CD4-positive, alpha-beta T cell treated with Interleukin-4 for 4 hours (primary cell): Measurements from ENCODE around the gene FRAS1.
"Not testable (repeated sequence)": the region's sequence is repeated elsewhere in the genome, so short reads cannot be mapped to it uniquely, and the experiment has no call there.

Experiments used
- DNase-seq: peaks from one replicate; pipeline ENCODE4 v3.0.0-alpha.2; 2020

The FRAS1 gene

DNA sequence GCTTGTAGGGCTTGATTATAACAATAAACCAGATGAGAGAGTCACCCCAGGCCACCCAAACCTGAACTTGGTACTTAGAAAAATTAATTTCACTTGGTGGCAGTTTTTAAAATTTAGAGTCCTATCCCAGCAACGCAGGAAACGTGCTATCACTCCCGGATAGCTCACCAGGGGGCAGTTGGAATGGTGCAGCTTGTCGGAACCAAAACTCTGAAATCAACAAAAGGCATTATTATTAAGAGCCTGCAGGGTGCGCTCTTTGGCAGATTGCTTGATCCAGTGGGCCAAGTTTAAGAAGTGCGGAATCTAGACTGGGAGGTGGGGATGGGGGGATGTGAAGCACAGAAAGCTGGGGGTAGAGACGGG lies 2.4 kb downstream of the FRAS1 start:
- no peak for DNase-seq

DNA sequence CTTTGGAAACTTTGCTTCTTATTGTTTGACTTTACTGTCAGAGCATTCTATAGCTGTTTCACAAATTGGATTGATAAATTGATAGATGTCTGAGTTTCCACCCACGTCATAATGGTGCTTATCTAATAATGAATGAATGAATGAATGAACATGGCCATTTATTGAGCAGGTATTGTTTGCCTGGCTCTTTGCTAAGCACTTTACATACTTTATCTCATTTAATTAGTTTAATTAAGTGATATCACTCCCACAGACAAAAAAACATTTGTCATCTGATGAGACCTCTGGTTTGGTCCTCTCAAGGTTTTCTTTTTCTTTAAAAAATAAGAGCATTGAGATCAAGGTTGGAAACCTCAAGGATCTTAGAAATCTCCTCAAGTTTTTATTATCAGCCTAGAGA lies 2.8 kb downstream of the FRAS1 start:
- DNase-seq: no peak

DNA sequence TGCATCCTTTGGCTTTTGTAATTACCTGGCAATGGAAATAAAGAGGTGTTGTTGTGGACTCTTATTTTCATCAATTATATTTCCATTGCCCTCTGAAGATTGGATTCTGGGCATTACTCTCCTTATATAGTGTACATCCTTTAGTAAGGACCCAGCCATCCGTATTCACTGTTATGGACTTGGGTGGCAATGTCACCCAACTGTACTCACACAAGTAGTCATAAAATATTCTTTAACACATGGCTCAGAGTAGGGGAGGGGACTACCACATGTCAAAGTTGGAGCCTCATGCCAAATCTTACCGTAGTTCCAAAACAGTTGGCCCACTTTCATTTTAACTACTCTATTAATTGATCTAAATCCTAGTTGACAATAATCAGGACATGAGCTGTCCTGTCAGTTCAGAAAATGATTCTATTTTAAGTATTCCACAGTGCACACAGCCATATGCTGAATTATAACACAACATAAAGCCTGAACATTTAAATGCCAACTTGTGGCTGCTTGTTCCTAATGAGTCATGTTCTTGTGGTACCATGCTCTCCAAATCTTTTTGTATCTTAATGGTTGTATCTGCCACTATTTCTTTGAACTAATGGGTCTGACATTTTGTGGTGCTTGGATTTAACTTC lies 4.9 kb downstream of the FRAS1 start:
- no peak for DNase-seq

DNA sequence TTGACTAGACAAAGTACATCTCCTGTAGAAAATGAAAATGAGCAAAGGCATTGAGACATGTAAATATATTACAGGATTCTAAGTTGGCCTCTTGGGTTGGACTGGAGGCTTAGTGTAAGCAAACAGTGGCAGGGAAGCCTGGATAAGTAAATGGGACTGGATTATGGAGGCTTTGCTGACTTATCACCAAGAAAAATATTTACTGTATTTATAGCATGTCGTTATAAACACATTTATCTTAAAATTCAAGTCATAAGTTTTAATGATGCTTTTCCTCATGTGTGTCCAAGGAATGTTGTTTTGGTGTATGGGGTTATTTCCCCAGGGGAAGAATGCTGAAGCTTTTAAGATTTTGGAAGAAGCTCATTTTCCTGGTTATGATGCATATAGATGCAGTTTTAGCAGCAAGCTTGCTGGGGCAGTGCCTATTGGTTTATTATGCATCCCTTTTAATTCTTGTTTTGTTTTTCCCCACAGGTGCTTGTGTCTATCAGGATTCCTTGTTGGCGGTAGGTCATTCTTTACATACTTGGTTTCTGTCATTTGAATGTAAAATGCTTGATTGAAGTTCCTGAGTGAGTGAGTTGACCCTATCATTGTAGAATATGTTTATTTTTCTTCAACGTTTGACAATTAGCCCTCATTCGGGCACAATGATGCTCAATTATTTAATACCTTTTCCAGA lies 8.5 kb downstream of the FRAS1 start:
- no peak for DNase-seq

DNA sequence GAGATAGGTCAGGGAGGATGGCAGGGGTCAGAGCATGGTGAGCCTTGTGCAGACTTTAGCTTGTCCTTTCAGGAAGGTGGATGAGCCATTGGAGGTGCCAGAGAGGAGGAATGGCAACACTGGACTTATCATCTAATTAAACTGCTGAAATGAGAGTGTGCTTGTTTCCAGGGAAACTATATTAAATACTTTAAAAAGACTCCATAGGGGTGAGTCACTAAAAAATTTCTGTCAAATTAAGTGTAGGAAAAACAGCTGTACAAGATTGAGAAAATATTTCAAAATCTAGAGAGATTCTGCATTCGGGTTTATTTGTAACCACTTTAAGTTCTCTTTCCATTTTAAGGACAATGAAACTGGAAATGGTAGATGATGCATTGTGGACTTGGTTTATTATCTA lies 11.4 kb downstream of the FRAS1 start:
- no peak for DNase-seq

DNA sequence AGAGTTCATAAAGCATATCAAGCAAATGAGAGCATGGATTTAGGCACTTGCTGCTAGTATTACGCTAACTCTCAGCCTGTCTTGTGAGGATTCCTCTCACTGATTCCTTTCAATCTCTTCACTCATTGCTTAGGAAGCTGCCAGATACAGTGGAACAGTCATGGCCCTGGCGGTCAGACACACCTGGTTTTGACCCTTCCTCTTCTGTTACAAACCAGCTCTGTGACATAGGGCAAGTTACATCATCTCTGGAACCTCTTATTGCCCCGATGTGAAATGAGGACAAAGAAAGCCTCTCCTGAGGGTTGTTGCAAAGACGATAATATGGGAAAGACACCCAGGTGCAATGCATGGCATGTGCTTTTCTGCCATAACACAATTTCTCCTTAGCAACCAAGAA lies 12.2 kb downstream of the FRAS1 start:
- DNase-seq: no peak

DNA sequence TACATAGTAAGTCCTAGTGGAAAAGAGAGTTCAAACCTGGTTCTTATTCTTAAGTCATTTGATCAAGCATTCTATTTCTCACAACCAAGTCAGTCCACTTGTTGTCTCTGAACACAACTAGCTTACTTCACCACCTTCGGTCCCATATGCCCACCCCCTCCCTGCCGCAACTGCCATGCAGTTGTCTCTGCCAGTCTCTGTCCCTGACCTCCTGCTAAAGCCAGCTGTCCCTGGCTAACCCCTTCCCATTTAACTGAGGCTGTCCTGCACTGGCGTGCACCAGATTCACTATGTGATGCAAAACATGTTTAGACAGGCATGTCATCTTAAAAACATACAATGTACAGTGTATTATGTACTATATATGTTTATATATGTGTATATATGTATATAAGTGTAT lies 12.7 kb downstream of the FRAS1 start:
- no peak for DNase-seq

DNA sequence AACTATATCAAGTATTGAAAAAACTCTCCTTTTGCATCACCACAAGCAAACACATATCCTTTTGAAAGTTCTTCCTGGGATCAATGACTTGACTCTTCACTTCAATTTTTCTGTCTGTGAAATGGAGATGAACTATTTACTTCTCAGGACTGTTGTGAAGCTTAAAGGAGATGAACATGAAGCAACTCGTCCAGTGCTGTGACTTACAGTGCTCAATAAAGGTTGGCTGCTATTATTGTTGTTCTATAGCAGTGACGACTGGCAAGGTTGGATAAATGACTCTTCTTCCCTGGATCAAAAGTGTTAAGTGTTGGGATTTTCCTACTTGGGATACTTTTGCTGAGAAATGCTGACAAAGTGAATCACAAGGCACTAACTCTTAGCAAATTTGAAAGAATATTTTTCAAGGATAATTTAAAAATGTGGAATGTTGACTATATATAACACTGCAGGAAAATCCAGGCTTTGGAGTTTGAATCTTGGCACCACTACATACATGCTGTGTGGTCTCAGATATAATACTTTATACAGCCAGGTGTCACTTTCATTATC lies 13.7 kb downstream of the FRAS1 start:
- DNase-seq: no peak

DNA sequence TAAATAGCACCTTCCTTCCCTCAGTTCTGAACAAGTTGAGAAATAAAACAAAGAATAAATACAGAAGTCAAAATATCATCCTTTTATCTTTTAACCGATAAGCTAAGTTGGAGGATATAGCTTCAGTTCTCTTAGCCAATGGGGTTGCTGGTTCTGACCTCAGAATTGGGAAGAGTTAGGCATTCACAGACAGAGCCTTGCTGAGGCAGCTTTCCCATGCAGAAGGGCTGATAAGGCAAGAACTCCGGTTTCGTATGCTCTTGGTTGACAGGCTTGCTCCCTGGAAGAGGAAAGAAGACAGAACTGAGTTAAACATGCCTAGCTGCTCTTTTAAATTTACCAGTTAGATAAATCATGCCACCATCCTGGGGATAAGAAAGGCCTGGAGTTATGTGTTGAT lies 17.6 kb downstream of the FRAS1 start:
- no peak for DNase-seq

DNA sequence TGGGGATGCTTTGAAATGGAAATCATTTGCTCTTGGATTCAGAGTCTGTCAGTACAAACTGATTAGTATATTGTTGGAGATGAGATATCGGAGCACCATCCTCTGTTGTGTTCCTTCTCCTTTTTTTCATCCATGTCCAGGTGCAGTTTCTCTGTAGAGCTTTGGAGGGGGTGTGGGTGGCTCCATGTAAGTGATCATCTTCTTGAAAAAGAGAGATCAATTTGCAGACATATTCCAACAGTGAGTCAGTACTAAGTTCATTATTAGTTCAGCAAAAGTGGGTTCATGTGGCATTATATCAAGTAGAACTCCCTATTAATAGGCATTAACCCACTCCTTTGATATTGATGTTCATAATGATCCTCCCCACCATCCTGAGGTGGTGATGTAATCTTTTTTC lies 18.9 kb downstream of the FRAS1 start:
- no peak for DNase-seq

DNA sequence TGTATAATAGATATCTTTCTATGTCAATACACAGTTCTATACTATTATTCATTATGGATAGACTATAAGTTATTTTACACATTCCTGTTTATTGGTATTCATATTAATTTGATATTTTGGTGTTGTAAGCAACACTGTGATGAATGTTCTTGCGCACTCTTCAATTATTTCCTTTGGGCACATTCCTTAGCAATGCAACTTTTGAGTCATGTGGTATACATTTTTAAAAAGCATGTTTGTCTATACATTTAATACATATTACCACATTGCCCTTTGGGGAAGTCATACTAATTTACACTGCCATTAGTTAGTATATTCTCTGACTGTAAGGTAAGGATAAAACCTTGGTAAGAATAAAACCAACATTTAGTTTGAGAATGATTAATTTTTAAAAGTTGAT lies 21.0 kb downstream of the FRAS1 start:
- DNase-seq: no peak

DNA sequence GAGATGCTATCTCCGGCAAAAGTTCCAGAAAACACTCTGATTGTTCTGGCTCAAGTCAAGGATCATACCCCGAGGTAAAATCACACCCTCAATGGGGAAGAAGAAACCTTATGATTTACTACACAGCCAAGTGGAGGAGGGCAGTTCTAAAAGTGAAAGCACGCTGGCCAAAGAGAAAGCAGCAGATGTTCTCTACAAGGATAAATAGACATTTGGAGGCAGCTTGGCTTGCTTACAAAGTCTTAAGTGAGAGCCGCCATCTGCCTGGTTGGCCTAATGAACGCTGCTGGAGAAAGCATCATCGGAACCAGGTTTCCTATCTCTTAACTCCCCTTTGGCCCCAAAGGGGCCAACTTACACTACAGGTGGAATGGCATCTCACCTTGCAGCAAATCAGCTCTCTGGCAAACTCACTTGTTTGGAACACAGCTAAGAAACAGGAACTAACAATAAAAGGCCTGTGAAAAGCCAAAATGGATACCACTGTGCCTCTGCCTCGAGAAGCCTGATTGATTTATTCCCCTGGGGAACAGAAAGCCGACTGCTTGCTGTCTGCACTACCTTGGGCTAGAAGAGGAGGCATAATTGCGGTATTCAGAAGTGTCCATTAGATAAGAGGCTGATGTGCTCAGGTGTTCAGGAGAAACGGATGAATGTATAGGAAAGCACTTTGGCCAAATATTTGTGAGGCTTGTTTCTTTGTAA lies 22.8 kb downstream of the FRAS1 start:
- no peak for DNase-seq

DNA sequence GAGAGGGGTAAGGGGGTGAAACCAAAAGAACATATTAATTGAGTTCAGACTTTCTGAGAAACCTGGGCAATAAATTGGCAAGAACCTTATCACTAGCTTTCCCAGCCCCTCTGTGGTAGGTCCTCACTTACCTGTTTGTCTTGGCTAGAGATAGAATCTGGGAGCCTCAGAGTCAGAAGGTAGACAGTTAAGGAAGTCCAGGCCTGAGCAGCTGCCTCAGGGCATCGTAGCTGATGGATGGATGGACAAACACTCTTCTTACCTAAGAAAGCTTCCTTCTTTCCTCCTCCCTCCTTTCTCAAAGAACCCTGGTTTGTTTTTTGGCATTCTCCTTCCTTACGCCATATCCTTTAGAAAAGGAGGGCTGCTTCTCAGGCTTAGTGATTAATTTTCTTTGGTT lies 24.4 kb downstream of the FRAS1 start:
- no peak for DNase-seq

DNA sequence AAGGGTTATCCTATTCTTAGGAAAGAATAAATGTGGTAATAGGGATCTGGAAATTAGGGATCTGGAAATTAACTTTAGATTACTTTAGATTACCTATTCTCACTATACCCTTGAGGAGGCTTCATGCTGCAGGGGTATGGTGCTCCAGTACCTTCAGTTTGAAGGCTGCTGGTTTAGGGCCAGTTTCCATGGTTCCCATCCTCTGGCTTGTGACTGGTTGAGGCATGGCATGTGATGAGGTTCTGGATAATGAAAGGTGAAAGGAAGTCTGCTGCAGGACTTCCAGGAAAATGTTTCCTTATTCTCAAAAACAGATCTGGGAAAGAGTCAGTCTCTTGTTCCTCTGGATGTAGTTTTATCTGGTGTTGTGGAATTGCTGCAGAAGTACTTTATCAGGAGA lies 25.9 kb downstream of the FRAS1 start:
- no peak for DNase-seq

DNA sequence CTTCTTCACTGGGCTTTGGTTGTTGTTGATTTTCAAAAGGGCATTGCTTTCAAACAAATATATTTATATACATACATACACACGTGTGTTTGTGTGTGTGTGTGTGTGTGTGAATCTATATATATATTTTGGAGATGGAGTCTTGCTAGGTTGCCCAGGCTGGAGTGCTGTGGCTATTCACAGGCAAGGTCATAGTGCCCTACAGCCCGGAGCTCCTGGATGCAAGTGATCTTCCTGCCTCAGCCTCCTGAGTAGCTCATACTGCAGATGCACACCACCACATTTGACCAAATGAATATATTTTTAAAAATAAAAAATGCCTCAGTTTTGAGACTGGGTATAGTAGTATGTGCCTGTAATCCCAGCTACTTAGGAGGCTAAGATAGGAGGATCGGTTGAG lies 34.4 kb downstream of the FRAS1 start:
- DNase-seq: no peak

DNA sequence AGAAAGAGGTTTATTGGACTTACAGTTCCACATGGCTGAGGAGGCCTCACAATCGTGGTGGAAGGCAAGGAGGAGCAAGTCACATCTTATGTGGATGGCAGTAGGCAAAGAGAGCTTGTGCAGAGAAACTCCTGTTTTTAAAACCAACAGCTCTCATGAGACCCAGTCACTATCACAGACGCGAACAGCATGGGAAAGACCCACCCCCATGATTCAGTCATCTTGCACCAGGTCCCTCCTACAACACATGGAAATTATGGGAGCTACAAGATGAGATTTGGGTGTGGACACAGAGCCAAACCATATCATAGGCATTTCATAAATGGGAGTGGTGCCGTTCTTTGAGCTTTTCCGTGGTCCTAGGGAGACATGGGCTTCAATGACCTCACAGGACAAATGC lies 35.2 kb downstream of the FRAS1 start:
- DNase-seq: not testable (repeated sequence)

DNA sequence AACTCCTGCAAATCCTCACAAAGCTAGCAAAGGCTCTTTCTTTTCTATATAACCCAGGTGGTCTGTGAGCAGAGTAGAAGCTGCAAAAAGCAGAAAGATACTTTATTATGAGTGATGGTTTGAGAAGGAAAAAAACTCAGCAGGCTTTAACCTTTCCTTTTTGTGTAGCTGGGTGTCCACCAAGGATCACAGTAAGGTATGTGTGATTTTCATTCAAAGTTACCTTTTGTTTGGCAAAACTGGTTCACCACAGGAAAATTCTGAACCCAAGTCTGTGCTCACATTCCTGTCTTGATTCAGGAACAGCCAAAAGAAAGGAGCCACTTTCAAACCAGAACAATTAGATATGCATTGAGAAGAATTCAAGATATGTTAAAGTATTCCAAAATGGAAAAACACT lies 35.7 kb downstream of the FRAS1 start:
- DNase-seq: no peak

DNA sequence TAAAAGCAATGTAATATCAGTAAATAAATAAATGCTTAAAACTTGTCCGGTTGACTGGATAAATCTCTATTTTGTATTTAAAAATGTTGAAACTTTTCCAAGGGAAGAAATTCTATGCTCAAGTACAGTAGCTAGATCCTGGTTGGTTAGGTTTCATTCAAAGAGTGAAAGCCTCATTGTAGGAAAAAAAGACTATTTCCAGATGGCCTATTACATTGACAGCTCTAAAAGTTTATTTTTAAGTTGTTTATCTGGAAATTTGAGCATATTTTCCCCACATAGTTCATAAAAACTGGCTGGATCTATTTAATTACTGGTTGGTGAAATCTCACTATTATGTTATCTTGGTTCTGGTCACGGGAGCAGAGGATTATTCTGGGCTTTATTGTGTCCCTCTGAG lies 38.0 kb downstream of the FRAS1 start:
- no peak for DNase-seq

DNA sequence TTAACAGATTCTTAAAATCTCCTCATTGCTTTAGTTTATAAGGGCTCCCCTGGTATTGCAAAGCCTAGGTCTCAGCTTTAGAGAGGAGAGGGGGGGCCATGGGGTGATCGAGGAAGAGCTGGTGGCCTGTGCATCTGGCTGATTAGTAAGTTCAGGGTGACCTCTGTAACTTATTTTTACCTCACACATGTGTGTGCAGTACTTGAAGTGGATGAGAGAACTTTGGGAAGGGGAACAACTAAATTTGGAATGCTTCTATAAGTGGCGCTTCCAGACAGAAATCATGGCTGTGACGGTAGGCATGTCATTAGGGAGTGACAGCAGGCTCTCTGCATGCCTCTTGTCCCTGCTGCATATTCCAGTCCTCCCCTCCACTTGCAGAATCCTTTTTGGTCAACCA lies 41.9 kb downstream of the FRAS1 start:
- no peak for DNase-seq

DNA sequence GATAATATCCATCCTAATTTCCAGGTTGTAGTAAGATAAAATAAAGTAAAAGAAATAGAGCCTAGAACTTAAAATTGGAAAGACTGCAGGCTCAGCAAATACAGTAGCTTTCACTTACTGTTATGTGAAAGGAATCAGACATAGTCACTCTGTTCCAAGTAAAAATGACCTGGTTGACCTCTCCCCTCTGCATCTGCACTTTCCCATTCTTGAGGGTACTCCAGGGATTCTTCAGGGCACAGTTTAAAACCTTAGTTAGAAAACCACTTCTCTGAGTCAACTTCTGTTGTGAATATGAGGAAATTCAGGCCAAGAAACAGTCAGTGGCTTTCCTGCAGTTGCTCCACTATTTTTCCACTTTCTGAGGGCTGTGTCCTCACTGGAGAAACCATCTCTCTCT lies 42.9 kb downstream of the FRAS1 start:
- DNase-seq: no peak

DNA sequence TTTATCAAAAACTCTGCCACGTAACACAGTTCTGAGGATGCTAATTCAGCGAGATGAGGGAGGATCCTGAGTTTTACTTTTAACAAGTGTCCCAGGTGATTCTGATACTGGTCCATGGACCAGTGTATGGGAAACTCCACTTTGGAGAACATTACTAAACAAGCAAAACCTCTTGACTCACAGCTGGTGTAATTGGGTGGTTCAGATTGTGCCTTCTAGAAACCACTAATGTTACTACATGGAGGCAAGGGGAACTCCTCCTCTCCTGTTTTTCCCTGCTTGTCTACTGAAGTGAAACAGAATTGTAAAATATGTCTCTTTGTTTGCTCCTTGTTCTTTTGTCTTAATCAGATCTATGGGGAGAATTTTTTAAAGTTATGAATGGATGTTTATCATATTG lies 62.6 kb downstream of the FRAS1 start:
- no peak for DNase-seq

DNA sequence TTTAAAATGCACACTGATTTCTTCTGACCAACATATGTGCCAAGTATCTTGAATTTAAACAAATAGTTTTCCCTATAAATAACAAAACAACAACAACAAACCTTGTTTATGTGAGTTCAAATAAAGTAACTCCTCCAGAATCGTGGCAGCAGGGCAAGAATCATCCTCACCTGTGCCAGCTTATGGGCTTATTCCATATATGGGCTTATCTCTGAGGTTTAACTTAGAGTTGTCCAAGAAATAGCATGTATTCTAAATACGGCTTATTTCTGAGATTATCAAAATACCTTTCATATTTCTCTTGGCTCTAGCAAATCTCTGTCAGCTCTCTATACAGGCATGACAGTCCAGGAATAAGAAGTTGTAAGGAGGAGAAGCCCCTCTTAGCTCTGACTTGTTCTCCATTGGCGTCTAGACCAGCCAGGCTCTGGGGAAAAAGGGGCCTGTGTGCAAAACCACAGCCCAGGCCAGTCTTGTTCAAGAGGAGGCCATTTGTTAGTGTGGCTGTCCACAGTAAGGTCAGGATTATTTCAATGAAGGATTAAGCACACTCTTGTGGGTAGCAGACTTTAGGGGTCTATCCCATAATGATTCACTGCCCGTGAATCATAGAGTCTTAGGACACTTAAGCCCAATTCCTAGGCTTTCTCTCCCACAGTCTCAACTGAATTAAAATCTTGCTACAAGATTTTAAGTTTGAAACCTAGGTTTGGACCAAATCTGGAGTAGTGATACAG lies 63.2 kb downstream of the FRAS1 start:
- no peak for DNase-seq

DNA sequence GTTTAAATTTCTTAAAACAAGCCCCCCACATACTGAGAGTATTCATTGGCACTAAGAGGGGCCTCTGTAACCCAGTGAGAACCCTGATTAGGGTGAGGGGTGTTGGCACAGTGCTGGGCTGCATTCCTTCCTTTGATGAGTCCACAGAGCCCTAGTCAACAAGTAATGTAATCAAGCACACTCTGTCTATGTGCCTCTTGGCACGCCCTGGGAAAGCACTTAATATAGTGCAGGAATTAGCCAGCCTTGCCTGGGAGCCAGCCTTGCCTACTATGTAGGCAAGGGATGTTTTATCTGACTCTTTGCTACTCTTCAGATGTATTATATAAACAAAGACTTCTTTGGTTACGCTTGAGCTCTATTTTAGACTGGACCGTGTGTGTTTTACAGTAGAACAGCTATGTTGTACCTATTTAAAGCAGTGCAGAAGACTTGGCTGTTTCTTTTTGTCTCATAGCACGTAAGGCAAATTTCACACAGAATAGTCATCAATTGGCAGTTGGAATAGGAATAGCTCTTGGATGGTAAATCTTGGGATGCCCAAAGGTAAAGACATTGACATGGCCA lies 64.3 kb downstream of the FRAS1 start:
- DNase-seq: no peak
